ENCODE measurements around the gene AK3.

Gene AK3

GRCh38 chr9:4746278-4747030 lies 5.5 kb upstream of the AK3 start:
- no peak for DNase-seq

- DNase-seq: no peak
Observed at GRCh38 chr9:4743131-4743875, 2.3 kb upstream of the AK3 start.

GRCh38 chr9:4742246-4742645 lies 1.2 kb upstream of the AK3 start:
- no peak for DNase-seq

DNA sequence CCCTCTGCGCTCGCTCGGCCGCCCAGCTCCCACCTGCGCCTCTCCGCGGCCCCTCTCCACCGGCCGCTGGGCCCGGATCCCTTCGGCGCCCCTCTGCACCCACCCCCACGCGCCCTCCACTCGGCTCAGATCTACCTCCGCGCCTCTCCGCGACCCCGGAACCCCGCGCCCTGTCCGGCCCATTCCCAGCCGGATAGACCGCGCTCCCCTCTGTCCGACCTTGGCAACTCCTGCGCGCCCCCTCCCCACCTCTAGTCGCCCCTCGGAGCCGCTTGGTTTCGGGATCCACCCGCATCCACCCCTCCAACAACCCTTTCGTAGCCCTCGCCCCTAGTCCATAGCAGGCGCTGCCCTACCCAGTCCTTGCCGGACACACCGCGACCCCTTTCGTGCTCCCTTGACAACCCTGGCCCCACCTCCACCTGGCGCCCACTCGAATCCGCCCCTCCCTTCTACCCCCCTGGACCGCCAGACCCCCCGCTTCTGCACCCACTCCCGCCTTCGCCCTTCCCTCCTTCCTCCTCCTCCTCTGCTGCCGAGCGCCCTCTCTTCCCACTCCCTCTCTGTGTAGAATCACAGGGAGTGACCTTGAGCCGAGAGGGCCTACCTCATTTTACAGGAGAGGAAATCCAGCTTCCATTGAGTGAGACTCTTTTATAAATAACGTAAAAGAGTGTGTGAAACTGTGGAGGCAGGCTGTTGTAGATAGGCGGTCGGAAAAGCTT lies 525 bp upstream of the AK3 start:
- no peak for DNase-seq

- no peak for DNase-seq
Observed at GRCh38 chr9:4740388-4740637, 689 bp downstream of the AK3 start.

- DNase-seq: no peak
Observed at GRCh38 chr9:4739587-4740387, 1.2 kb downstream of the AK3 start.

DNA sequence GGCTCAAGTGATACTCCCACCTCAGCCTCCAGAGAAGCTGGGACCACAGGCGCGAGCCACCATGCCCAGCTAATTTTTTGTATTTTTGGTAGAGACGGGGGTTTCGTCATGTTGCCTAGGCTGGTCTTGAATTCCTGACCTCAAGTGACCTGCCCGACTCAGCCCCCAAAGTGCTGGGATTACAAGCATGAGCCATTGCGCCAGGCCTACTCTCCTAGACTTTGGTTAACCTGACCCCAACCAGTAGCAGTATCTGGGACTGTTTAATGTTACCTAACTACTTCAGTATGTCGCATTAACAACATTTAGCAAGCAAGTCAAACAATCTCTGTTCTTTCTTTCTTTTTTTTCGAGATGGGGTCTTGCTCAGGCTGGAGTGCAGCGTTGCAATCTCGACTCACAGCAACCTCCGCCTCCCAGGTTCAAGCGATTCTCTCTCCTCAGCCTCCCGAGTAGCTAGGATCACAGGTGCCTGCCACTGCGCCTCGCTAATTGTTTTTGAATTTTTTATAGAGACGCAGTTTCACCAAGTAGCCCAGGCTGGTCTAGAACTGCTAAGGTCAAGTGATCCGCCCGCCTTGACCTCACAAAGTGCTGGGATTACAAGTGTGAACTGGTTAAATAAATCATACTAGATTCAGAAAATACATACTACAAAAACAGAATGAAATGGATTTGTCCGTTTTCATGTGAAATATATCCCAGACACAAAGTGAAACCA lies 2.0 kb downstream of the AK3 start:
- DNase-seq: no peak

GRCh38 chr9:4734150-4734549 lies 6.9 kb downstream of the AK3 start:
- DNase-seq: no peak

- DNase-seq: no peak
Observed at GRCh38 chr9:4732890-4733289, 8.1 kb downstream of the AK3 start.

- DNase-seq: no peak
Observed at GRCh38 chr9:4727593-4727992, 13.4 kb downstream of the AK3 start.

- DNase-seq: no peak
Observed at GRCh38 chr9:4725706-4726442, 15.1 kb downstream of the AK3 start.

- DNase-seq: no peak
Observed at GRCh38 chr9:4721736-4722135, 19.3 kb downstream of the AK3 start.

DNA sequence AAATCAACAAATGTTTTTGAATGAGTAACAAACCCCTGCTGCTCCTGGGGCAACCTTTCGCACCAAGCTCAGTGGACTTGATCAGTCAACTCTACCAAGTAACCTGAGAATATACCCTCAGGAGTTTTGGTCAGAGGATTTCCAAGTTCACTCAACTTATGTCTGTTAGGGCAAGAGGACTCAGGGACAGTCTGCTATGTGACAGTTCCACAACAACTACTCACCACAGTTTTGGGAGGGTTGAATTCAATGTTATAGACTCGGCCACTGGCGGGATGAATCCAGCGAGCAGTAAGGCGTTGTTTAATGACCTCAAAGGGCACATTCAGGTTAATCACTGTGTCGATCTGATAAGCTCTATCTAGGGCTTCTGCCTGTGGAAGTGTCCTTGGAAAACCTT lies 22.1 kb downstream of the AK3 start:
- DNase-seq: no peak

DNA sequence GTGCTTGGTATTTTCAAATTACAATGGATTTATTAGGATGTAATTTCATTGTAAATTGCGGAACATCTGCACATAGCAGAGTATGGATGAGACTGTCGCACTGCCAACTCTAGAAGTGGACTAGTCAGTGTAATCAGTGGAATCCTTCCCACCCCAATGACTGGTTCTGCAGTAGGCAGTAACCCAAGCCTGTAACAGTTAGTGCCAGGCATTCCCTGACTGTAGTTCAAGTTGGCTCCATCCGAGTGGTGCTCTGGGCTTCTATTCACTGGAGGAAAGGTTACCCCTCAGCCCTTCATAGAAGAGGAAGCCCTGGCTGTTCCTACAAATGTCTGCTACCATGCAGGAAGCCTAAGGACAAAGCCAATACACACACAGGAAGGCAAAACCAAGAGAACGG lies 23.2 kb downstream of the AK3 start:
- DNase-seq: no peak

- no peak for DNase-seq
Observed at GRCh38 chr9:4716163-4716562, 24.8 kb downstream of the AK3 start.

- DNase-seq: no peak
Observed at GRCh38 chr9:4714266-4715016, 26.6 kb downstream of the AK3 start.

DNA sequence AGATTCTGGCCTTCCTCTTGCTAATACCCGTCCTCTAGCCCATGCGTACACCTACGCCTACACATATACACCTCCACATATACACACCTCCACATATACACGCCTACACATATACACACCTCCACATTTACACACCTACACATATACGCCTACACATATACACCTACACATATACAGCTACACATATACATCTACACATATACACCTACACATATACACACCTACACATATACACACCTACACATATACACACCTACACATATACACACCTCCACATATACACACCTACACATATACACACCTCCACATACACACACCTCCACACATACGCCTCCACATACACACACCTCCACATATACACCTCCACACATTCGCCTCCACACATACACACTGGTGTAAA lies 27.2 kb downstream of the AK3 start:
- no peak for DNase-seq

DNA sequence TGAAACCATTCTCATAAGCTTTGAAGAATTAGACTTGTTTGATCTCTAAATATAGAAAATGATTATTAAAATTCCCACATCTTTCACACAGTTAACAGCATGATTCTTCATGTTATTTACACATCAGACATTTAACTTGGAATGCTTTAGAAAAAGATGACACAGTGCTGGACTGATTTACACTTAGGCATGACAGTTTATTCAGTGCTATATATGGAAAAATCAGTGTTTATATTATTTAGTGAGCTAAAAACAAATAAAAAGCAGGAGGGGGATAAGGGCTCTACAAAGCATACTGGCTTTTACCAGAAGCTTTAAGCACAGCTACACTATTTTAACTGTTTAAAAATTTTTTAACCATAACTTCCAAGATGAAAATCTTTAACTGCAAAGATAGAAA lies 31.6 kb downstream of the AK3 start:
- no peak for DNase-seq

DNA sequence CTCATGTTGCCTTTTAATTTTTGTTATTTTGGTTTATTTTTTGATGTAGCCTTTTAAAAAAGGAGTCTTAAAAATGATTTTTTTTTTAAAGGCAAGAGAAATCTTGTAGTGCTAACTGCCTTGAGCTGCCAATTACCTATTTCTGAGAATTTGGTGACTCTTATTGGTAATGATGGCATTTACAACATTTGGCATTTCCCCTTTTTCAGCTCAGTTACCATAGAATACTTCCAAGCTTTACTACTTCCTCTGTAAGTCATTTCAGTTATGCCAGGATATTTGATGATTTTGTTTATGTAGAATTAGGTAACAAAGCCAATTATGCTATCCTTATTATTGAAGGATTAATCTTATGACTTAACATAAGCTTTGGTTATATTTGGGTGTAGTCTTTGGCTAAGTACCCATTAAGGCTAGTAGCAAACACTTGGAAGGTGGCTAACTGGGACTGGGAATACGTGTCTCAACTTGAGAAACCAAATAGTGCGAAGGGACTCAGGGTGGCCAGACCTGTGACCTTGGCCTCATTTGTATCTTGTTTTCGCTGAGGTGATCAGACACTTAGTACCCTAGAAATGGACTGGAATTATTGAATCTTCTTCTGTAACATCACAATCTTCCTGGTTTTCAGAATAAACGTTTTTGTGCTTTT lies 33.9 kb downstream of the AK3 start:
- DNase-seq: no peak

DNA sequence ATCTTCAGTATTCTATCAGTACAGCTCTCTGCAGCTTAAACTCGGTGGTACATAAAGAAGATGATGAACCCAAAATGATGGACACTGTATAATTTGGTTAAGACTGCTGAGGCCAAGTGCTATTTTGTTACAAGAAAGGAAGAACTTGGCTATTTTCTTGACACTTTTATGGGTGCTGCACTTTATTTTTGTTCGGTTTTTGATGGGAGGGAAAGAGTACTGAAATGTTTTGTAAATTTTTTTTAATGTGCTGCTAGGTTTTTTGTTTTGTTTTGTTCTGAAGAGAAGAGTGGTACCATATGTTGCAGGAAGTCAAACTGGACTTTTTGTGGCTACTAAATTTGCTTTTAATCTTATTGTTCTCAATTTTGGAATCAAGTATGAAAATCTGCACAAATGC lies 35.0 kb downstream of the AK3 start:
- no peak for DNase-seq

- DNase-seq: no peak
Observed at GRCh38 chr9:4704129-4704528, 36.9 kb downstream of the AK3 start.
